Colon (tissue), 2 donors: ENCODE data around the gene DDI2.
"Not testable (repeated sequence)": the region's sequence is repeated elsewhere in the genome, so short reads cannot be mapped to it uniquely, and the experiment has no call there.

Experiments
- FAIRE-seq: peaks from 2 replicates; lab custom pipeline; 2012; peaks lifted over from hg19 to GRCh38; lab: Jason Lieb, UNC
- donor health status: control.
- donor health status: control.

The DDI2 gene

DNA sequence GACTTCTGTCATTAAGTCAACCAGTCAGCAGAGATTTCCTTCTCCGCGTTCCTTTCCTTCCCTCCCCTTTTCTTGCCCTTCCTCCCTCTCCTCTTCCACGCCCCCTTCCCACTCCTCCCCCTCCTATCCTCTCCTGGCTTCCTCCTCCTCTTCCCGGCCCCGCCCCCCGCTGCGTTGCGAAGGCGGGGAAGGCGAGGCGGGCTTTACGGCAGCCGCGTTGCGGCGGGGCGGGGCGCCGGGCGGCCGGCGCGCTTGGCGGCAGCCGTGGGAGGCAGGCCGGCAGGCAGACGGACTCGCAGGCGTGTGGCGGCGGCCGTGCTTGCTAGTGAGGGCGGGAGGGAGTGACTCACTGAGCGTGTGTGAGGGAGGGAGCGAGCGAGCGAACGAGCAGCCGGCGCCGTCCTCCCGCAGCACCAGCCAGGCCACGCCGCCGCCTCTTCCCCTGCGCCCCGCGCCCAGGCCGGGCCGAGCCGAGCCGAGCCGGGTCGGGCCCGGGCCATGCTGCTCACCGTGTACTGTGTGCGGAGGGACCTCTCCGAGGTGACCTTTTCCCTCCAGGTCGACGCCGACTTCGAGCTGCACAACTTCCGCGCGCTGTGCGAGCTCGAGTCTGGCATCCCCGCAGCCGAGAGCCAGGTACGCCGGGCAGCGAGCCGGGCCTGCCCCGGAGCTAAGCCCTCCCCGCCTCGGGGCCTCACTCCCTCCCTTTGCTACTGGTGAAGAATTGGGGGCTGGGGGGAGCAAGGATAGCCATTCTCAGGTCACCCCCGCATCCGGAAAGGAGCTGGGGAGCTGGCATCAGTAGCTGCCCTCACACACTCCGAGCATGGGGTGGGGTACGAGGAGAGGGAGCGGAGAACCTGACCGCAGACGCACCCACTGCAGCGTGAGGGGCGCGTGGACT, at the start of gene DDI2:
DDI2 (plus strand) TSS at position 286 of the 904 bp plus-strand sequence; CDS start at position 499, 213 bp downstream.
- FAIRE-seq, result no peak

DNA sequence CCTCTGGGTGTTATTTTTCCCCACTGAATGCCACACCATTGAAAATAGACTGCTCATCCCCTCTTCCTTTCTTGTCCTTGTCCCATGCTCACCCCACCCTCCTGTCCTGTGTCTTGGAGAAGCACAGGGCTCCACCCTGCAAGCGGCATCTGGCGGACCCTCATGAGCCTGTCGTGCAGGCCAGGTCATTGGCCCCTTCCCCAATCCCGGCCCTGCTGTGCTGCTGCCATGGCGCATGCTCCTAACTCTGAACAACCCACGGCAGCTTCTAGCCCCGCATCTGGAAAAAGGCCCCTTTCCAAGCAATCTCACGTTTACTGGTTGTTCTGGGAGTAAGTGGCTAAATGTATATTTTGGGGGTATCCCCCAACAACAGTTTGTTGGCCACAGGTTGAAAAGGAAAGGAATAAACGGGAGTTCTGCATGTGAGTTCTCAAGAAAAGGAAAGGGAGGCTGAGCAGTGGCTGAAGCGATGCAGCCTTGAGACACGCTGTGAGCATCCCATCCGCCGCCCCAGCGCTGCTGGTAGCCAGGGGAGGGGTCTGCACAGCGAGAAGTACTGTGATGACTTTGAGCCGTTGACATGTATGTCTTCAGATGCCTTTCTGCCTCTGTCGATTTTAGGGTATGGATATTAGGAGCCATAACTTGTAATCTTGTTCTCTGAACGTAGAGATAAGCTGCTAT, 48.7 kb upstream of the DDI2 start:
- no peak for FAIRE-seq

- FAIRE-seq, result no peak
Measured at GRCh38 chr1:15570861-15571260, 46.4 kb upstream of the DDI2 start.

- no peak for FAIRE-seq
Measured at GRCh38 chr1:15571266-15571665, 46.0 kb upstream of the DDI2 start.

- no peak for FAIRE-seq
Measured at GRCh38 chr1:15573477-15573876, 43.8 kb upstream of the DDI2 start.

GRCh38 chr1:15574741-15575140, 42.5 kb upstream of the DDI2 start:
- FAIRE-seq, result no peak

DNA sequence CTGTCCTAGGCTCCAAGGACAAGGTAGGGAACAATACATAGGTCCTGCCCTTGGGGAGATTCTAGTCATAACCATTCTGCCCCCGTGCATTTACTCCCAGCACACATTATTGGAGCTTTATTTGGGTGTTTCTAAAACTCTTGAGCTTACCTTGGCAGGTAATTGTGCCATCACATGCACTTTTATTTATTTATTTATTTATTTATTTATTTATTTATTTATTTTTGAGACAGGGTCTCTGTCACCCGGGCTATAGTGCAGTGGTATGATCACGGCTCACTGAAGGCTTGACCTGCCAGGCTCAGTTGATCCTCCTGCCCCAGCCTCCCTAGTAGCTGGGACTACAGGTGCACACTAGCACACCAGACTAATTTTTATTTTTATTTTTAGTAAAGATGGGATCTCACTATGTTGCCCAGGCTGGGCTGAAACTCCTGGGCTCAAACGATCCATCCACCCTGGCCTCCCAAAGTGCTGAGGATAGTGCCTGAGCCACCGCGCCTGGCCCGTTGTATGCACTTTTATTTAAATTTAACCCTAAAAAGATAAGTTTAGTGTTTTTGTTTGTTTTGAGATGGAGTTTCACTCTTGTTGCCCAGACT, 41.6 kb upstream of the DDI2 start:
- FAIRE-seq, result no peak

GRCh38 chr1:15577691-15578090, 39.6 kb upstream of the DDI2 start:
- FAIRE-seq, result no peak

DNA sequence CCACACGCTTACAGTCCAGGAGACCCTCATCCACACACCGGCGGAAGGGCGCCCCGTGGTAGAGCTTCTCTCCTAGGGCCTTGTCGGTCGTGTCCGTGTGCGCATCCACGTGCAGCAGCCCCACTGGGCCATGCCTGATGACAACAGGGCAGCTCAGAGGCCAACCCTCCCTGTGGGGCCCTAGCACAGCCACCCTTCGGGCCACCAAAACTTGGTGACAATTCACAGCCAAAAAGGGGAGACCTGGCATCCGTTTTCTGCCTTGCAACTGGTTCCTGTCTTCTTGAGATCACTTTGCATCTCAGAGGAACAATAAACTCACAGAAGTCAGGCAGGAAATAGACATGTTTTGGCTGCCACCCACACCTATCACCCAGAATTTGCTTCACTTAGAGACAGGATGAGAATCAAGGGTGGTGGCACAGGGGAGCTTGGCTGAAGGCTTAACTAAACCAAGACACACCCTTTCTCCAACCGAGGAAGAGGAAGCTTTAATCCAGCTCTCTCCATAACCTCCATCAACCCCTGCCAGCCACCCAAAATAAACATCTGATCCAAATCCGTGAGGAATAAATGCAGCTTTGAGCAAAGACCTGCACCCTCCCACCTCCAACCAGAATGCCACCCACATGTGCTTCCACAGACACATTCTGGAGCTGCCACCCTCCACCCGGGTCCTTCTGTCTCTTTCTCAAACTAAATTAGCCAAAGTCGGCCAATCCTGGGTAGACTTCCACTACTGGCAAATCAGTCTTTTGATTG, 38.2 kb upstream of the DDI2 start:
- FAIRE-seq, result no peak

DNA sequence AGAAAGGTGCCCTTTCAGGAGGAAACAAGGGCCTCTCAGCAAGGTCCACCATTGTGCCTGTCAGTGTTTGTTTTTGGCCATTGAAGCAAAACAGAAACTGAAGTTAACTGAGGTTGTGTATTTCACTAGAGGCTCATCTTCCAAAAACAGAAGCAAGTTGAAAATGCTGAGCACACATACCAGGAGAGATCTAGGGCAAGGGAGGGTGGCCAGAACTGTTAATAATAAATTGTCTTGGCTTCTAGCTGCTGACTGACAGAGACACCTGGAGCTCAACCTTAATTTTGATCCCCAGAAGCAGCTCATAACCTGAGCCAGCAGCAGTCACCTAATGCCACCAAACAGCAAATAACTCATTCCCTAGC, 37.6 kb upstream of the DDI2 start:
- no peak for FAIRE-seq

DNA sequence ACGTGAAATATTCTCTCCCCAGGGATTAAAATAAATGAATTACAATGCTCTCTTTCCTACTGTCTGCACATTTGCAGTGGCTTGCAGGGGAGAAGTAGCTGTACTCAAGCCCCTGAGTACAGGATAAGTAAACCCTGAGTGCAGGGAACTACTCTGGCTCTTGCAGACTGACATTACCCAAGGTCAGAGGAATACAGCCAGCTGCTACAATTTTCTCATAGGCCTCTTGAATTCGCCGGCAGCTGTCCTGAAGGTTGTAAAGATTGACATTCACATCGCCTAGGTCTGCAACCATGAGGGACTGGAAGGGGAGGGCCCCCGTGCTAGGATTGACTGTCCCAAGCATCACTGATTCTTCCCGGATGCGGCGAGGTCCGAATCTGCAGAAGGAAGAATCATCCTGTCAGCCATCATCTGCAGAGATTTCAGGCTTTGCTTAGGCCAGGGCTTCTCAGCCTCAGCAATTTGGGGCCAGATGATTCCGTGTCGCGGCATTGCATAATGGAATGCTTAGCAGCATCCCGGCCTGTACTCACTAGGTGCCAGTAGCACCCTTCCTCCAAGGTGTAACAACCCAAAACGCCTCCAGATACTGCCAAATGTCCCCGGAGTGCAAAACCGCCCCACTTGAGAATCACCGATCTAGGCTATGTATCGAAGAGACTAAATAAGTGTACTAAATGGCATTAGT, 34.1 kb upstream of the DDI2 start:
- FAIRE-seq, result no peak

GRCh38 chr1:15584489-15585363, 32.5 kb upstream of the DDI2 start, which contains the start of gene AGMAT:
TSS of gene AGMAT (minus strand) at chr1:15585051. CDS start at chr1:15584967, 84 bp downstream.
- no peak for FAIRE-seq

- no peak for FAIRE-seq
Measured at GRCh38 chr1:15592285-15592684, 25.0 kb upstream of the DDI2 start.

DNA sequence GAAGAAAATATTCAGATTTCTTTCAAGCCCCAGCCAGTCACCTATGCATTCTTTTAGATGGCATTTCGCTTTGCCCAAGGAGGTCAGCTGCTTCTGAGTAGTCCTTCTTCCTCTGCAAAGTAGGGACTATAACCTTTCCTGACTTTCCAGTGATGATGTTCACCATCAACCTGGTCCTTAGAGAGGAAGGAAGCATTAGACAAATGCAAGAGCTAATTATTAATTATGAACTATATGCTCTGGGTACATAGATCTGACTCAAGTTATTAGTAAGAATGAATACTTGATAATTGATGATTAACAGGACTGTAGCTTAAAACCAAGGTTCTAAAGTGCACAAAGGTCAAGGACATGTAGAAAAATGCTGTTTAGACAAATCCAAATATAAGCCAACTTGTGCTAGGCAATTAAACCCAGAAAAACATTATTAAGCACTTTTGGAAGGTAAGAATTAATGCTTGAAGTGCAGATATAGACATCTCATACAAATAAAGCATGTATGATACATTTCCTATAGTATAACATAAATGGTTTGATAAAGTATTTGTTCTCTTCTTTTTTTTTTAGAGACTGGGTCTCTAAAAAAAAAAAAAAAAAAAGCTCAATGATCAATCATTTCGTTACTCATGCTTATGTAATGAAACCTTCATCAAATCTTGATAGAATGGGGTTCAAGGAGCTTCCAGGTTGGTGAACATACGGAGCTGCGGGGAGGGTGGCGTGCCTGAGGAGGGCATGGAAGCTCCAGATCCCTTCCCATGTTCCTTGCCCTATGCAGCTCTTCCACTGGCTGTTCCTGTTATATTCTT, 21.2 kb upstream of the DDI2 start:
- FAIRE-seq, result no peak

DNA sequence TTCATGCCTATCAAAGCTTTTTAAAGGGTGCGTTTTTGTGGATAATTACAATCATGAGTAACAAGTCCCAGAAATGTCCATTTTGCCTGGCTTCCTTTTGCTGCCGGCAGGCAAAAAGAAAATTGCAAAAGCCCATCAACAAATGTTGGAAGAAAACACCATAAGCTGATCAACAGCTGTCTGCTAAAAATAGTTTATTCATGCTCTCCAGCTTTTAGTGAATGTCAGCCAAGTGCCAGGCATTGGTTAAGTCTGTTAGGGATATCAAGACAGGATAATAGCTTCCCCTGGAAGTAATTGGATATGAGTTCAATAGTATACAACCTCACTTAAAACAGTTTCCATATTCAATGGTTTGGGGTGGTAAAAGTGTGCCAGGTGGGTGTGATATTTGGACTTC, 18.8 kb upstream of the DDI2 start:
- FAIRE-seq, result no peak

DNA sequence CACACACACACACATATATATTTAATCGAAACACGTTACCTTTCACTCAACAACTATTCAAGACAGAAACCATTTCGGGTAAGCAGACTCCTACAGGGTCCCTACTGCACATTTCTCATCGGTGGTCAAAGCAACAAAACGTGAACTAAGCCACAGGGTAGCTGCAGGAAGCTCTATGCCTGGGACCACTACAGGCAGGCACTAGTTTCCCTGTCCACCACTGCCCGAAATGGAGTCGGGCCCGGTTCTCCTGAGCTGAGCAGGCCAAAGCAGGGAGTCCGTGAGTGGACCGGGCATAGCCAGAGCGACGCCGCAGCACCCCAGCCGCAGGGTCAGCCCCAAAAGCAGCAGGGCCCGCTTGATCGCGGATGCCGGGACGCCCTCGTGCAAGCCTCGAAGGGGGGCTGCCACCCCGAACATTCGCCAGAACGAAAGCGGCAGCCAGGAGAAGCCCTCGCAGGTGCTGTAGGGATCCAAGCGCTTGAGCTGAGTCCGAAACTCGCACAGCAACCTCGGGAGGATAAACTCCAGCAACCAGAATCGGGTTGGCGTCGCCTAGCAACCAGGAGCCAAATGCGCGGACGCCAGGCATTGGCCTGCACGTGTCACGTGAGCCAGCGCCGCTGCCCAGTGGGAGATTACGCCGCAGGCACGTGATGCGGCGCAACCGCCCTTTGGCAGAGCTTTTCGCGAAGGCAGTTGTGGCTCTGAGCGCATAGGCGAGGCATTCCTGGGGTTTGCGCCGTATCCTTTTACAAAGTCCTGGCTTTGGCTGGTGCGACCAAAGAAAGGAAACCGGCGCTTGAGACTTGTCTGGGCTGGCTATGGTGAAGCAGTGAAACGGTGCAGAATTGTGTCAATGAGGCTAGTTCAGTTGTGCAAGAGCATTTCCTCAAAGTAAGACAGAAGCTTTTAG, 13.9 kb upstream of the DDI2 start:
- no peak for FAIRE-seq

DNA sequence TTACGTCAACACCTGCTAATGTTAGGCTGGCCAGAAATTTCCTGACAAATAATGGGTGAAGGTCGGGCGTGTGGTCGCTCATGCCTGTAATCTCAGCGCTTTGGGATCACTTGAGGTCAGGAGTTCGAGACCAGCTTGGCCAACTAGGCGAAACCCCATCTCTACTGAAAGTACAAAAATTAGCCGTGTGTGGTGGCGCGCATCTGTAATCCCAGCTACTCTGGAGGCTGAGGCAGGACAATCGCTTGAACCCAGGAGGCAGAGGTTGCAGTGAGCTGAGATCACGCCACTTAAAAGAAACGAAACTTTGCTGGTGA, 13.3 kb upstream of the DDI2 start:
- FAIRE-seq, result not testable (repeated sequence)

- FAIRE-seq, result not testable (repeated sequence)
Measured at GRCh38 chr1:15604400-15604799, 12.9 kb upstream of the DDI2 start.
